ENCODE measurements around the gene NFKB1. TPM values are rescaled to one million over a fixed set of nuclear protein-coding genes. Genes with fewer than 3 reads are reported as not detected.

NFKB1 gene
- total and polyA plus RNA-seq, 2 donors, result 26.0 to 42.6 TPM

DNA sequence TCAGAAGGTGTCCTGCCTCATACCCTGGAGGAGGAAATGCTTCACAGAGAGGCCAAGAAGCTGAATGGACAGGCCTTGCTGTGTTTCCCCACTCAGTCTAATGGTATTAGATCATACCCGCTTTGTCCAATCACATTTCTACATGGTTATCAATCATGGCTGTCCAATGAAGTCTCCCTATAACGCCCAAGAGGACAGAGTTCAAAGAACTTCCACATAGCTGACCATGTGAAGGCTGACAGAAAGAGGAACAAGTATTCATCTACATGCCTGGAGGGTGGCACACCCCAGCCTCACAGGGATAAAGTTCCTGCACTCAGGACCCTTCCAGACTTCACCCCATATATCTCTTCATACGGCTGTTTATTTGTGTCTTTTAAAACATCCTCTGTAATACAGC lies 136.2 kb downstream of the NFKB1 start:
- H3K27ac ChIP-seq (ENCODE audit: low read depth in 1 of 2, low read length in 1 of 2), result no peak overlapping the region
- no peak overlapping the region for H3K4me3 ChIP-seq (ENCODE audit: low read length in 2 of 2)
- no peaks in the 10 kb centered on the region for H3K9me3 ChIP-seq (ENCODE audit: control insufficient read depth in 2 of 2, insufficient read depth in 1 of 2, low read length in 1 of 2)
- DNase-seq (ENCODE audit: low read depth in 6 of 9, low spot score in 9 of 9), result no peak
- H3K27me3 ChIP-seq (ENCODE audit: control insufficient read depth in 2 of 2, insufficient read depth in 1 of 2, low read length in 1 of 2), result no peaks in the 10 kb centered on the region
- H3K4me1 ChIP-seq (ENCODE audit: control insufficient read depth in 2 of 2, insufficient read depth in 2 of 2, low read length in 2 of 2), result peaks cover 0 to 48% of the 10 kb centered on the region in 2 donors
- peaks cover 7 to 23% of the 10 kb centered on the region in 2 donors for H3K36me3 ChIP-seq (ENCODE audit: control insufficient read depth in 2 of 2, insufficient read depth in 2 of 2, low read length in 1 of 2)
- WGBS, result 84% methylated on average over 3 of the region's 3 CpGs

- Histone ChIP-seq H3K27ac (ENCODE audit: low read depth in 1 of 2, low read length in 1 of 2) (peak overlapping the region in 1 of 2 donors; percentile 95), H3K9me3 (ENCODE audit: control insufficient read depth in 2 of 2, insufficient read depth in 1 of 2, low read length in 1 of 2) (no peaks in the 10 kb centered on the region), H3K36me3 (ENCODE audit: control insufficient read depth in 2 of 2, insufficient read depth in 2 of 2, low read length in 1 of 2) (peaks cover 4 to 19% of the 10 kb centered on the region in 2 donors), H3K4me1 (ENCODE audit: control insufficient read depth in 2 of 2, insufficient read depth in 2 of 2, low read length in 2 of 2) (peaks cover 0 to 38% of the 10 kb centered on the region in 2 donors), H3K27me3 (ENCODE audit: control insufficient read depth in 2 of 2, insufficient read depth in 1 of 2, low read length in 1 of 2) (no peaks in the 10 kb centered on the region), H3K4me3 (ENCODE audit: low read length in 2 of 2) (no peak overlapping the region)
- 94% methylated on average over 1 of the region's 1 CpG for WGBS
- no peak for DNase-seq (ENCODE audit: low read depth in 6 of 9, low spot score in 9 of 9)
Measured at GRCh38 chr4:102638621-102639020, 137.5 kb downstream of the NFKB1 start.

DNA sequence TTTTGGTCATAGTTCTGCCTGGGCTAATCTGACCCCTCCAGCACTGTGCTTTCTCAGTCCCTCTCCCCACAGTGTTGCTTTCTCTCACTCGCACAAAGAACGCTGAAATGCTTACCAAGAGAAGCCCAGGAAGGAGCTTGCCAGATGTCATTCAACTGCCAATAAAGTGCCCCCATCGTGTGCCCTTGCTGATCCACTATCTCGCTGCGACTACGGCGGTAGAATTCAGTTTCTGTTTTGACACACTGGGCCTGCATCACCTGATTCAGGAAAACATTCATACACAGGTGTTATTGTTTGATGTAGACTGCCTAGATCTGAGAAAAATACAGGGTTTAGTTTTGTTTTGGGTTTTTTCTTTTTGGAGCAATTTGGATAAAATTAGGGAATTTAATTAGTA lies 138.4 kb downstream of the NFKB1 start:
- H3K4me3 ChIP-seq (ENCODE audit: low read length in 2 of 2), result no peak overlapping the region
- peaks cover 0 to 35% of the 10 kb centered on the region in 2 donors for H3K4me1 ChIP-seq (ENCODE audit: control insufficient read depth in 2 of 2, insufficient read depth in 2 of 2, low read length in 2 of 2)
- H3K27ac ChIP-seq (ENCODE audit: low read depth in 1 of 2, low read length in 1 of 2), result peak overlapping the region; percentile 19 to 95
- WGBS, result 57% methylated on average over 7 of the region's 7 CpGs
- H3K36me3 ChIP-seq (ENCODE audit: control insufficient read depth in 2 of 2, insufficient read depth in 2 of 2, low read length in 1 of 2), result peaks cover 4 to 15% of the 10 kb centered on the region in 2 donors
- H3K27me3 ChIP-seq (ENCODE audit: control insufficient read depth in 2 of 2, insufficient read depth in 1 of 2, low read length in 1 of 2), result no peaks in the 10 kb centered on the region
- DNase-seq (ENCODE audit: low read depth in 6 of 9, low spot score in 9 of 9), result peak in 7 of 9 donors; percentile 45 to 90 (median 75)
- H3K9me3 ChIP-seq (ENCODE audit: control insufficient read depth in 2 of 2, insufficient read depth in 1 of 2, low read length in 1 of 2), result no peaks in the 10 kb centered on the region

DNA sequence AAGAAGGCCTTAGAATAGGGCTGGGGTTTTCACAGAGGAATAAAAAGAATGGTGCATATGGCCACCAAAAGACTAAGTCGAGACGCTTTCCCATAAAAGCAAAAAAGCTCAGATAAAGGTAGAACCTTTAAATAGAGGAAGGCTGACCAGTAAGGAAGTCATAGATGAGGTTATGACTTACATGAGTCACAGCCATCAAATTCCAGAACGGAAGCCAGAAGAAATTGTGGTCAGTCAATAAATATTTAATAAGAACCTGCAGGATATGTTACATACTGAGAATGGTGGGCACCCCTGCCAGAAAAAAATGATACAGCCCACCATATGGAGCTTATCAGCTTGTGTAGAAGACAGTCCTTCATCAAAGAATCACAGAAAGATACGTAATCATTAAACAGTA lies 139.5 kb downstream of the NFKB1 start:
- Histone ChIP-seq H3K36me3 (ENCODE audit: control insufficient read depth in 2 of 2, insufficient read depth in 2 of 2, low read length in 1 of 2) (peaks cover 4 to 13% of the 10 kb centered on the region in 2 donors), H3K9me3 (ENCODE audit: control insufficient read depth in 2 of 2, insufficient read depth in 1 of 2, low read length in 1 of 2) (no peaks in the 10 kb centered on the region), H3K4me3 (ENCODE audit: low read length in 2 of 2) (no peak overlapping the region), H3K27ac (ENCODE audit: low read depth in 1 of 2, low read length in 1 of 2) (peak overlapping the region in 1 of 2 donors; percentile 4), H3K27me3 (ENCODE audit: control insufficient read depth in 2 of 2, insufficient read depth in 1 of 2, low read length in 1 of 2) (no peaks in the 10 kb centered on the region), H3K4me1 (ENCODE audit: control insufficient read depth in 2 of 2, insufficient read depth in 2 of 2, low read length in 2 of 2) (peaks cover 0 to 32% of the 10 kb centered on the region in 2 donors)
- over 99% methylated on average over 4 of the region's 4 CpGs for WGBS
- DNase-seq (ENCODE audit: low read depth in 6 of 9, low spot score in 9 of 9), result no peak

DNA sequence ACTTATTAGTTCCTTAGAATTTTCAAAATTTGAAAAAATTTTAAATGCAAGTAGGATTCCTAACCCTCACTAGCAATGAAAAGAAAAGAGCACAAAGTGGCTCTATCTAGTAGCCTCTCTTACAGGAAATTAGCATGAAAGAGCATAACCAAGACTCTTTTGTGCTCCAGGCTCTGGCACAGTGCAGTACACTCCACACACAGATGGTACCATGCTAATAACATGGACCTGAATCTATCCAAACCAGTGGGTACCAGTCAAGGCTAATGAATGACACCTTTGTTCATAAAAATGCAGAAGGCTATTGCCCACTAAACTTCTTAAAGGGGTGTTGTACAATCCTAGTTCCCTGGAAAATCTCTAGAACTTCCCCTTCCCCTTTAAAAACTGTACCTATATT lies 140.6 kb downstream of the NFKB1 start:
- Histone ChIP-seq H3K27me3 (ENCODE audit: control insufficient read depth in 2 of 2, insufficient read depth in 1 of 2, low read length in 1 of 2) (no peaks in the 10 kb centered on the region), H3K4me1 (ENCODE audit: control insufficient read depth in 2 of 2, insufficient read depth in 2 of 2, low read length in 2 of 2) (peaks cover 0 to 32% of the 10 kb centered on the region in 2 donors), H3K36me3 (ENCODE audit: control insufficient read depth in 2 of 2, insufficient read depth in 2 of 2, low read length in 1 of 2) (peaks cover 4 to 13% of the 10 kb centered on the region in 2 donors), H3K9me3 (ENCODE audit: control insufficient read depth in 2 of 2, insufficient read depth in 1 of 2, low read length in 1 of 2) (no peaks in the 10 kb centered on the region), H3K27ac (ENCODE audit: low read depth in 1 of 2, low read length in 1 of 2) (peak overlapping the region in 1 of 2 donors; percentile 6), H3K4me3 (ENCODE audit: low read length in 2 of 2) (no peak overlapping the region)
- DNase-seq (ENCODE audit: low read depth in 6 of 9, low spot score in 9 of 9), result peak in 1 of 9 donors; percentile 34

DNA sequence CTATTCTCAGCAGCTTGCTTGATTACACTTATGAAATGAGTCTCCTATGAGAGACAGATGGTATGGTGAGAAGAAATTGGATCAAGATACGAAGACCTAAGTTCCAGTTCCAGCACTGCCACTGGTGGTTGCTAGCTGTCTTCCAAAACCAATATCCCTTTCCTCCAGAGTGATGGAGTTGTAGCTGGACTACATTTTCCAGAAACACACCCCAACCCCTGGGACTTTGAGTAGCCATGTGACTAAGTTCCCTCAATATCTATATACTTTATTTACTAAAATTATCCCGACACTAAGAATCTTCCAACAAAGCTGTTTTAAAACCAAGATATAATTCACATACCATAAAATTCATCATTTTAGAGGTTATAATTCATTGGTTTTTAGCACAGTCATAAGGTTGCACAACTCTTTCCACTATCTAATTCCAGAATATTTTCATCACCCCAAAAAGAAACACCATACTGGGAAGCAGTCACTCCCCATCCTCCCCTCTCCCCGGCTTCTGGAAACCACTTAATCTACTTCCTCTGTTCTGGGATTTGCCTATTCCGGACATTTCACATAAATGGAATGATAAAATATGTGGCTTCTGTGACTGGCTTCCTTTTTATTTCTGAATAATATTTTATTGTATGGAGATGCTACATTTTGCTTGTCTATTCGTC lies 141.6 kb downstream of the NFKB1 start:
- Histone ChIP-seq H3K4me3 (ENCODE audit: low read length in 2 of 2) (no peak overlapping the region), H3K36me3 (ENCODE audit: control insufficient read depth in 2 of 2, insufficient read depth in 2 of 2, low read length in 1 of 2) (peaks cover 0 to 6% of the 10 kb centered on the region in 2 donors), H3K4me1 (ENCODE audit: control insufficient read depth in 2 of 2, insufficient read depth in 2 of 2, low read length in 2 of 2) (peaks cover 0 to 31% of the 10 kb centered on the region in 2 donors), H3K9me3 (ENCODE audit: control insufficient read depth in 2 of 2, insufficient read depth in 1 of 2, low read length in 1 of 2) (no peaks in the 10 kb centered on the region), H3K27me3 (ENCODE audit: control insufficient read depth in 2 of 2, insufficient read depth in 1 of 2, low read length in 1 of 2) (no peaks in the 10 kb centered on the region), H3K27ac (ENCODE audit: low read depth in 1 of 2, low read length in 1 of 2) (no peak overlapping the region)
- no peak for DNase-seq (ENCODE audit: low read depth in 6 of 9, low spot score in 9 of 9)
- 96% methylated on average over 5 of the region's 5 CpGs for WGBS

DNA sequence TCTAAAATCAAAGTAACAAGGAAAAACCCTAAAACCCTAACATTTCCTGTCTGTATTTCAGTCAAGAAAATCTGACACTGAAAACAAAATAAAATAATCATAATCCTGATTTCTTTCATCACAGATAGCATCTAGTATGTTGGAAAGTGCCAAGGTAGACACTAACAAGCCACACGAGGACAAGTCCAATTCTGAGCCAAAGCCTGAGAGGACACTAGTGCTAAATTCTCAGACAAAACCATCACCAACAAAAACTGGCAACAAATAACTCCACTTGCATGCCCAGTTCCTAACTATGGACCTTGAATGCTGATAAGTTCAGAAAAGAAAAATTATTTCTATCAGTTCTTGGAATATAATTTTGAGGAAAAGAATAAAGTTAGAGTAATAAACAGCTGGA lies 146.0 kb downstream of the NFKB1 start:
- Histone ChIP-seq H3K27ac (ENCODE audit: low read depth in 1 of 2, low read length in 1 of 2) (no peak overlapping the region), H3K4me1 (ENCODE audit: control insufficient read depth in 2 of 2, insufficient read depth in 2 of 2, low read length in 2 of 2) (no peaks in the 10 kb centered on the region), H3K27me3 (ENCODE audit: control insufficient read depth in 2 of 2, insufficient read depth in 1 of 2, low read length in 1 of 2) (no peaks in the 10 kb centered on the region), H3K36me3 (ENCODE audit: control insufficient read depth in 2 of 2, insufficient read depth in 2 of 2, low read length in 1 of 2) (peaks cover 0 to 13% of the 10 kb centered on the region in 2 donors), H3K9me3 (ENCODE audit: control insufficient read depth in 2 of 2, insufficient read depth in 1 of 2, low read length in 1 of 2) (no peaks in the 10 kb centered on the region), H3K4me3 (ENCODE audit: low read length in 2 of 2) (no peak overlapping the region)
- DNase-seq (ENCODE audit: low read depth in 6 of 9, low spot score in 9 of 9), result no peak
- WGBS, result 93% methylated on average over 1 of the region's 1 CpG

- Histone ChIP-seq H3K4me3 (ENCODE audit: low read length in 2 of 2) (no peak overlapping the region), H3K27ac (ENCODE audit: low read depth in 1 of 2, low read length in 1 of 2) (no peak overlapping the region), H3K36me3 (ENCODE audit: control insufficient read depth in 2 of 2, insufficient read depth in 2 of 2, low read length in 1 of 2) (peaks cover 0 to 4% of the 10 kb centered on the region in 2 donors), H3K4me1 (ENCODE audit: control insufficient read depth in 2 of 2, insufficient read depth in 2 of 2, low read length in 2 of 2) (no peaks in the 10 kb centered on the region), H3K27me3 (ENCODE audit: control insufficient read depth in 2 of 2, insufficient read depth in 1 of 2, low read length in 1 of 2) (no peaks in the 10 kb centered on the region), H3K9me3 (ENCODE audit: control insufficient read depth in 2 of 2, insufficient read depth in 1 of 2, low read length in 1 of 2) (no peaks in the 10 kb centered on the region)
- WGBS, result 97% methylated on average over 5 of the region's 5 CpGs
- DNase-seq (ENCODE audit: low read depth in 6 of 9, low spot score in 9 of 9), result no peak
Measured at GRCh38 chr4:102657206-102657605, 156.0 kb downstream of the NFKB1 start.

DNA sequence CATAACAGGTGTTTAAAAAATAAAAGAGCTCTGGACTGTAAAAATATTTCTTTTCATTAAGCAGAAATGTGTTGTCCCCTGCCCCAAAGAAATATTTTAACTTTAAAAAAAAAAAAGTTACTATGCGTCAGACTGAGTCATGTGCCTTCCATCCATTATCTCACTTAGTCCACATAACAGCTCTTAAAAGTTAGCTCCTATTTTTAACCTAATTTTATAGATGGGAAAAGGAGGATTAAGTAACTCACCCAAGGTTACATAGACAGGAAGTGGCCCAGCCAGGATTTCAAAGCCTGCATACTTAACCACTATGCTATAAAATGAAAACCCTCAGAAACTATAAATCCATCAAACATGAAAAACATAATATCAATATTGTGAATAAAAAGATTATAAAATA lies 161.9 kb downstream of the NFKB1 start:
- no peak for DNase-seq (ENCODE audit: low read depth in 6 of 9, low spot score in 9 of 9)
- Histone ChIP-seq H3K36me3 (ENCODE audit: control insufficient read depth in 2 of 2, insufficient read depth in 2 of 2, low read length in 1 of 2) (peaks cover 0 to 8% of the 10 kb centered on the region in 2 donors), H3K27ac (ENCODE audit: low read depth in 1 of 2, low read length in 1 of 2) (no peak overlapping the region), H3K27me3 (ENCODE audit: control insufficient read depth in 2 of 2, insufficient read depth in 1 of 2, low read length in 1 of 2) (no peaks in the 10 kb centered on the region), H3K4me3 (ENCODE audit: low read length in 2 of 2) (no peak overlapping the region), H3K9me3 (ENCODE audit: control insufficient read depth in 2 of 2, insufficient read depth in 1 of 2, low read length in 1 of 2) (no peaks in the 10 kb centered on the region), H3K4me1 (ENCODE audit: control insufficient read depth in 2 of 2, insufficient read depth in 2 of 2, low read length in 2 of 2) (no peaks in the 10 kb centered on the region)
- WGBS, result 94% methylated on average over 1 of the region's 1 CpG

Data from thymus (tissue), 11 donors.